ENCODE measurements around the gene CHAC2.

Gene CHAC2

GRCh38 chr2:53782676-53783075 is 15.1 kb downstream of the CHAC2 start:
- no peak for TF ChIP-seq CTCF (IDR thresholded peaks at IDR 0.05)

GRCh38 chr2:53784436-53784835 is 16.8 kb downstream of the CHAC2 start:
- TF ChIP-seq CTCF (IDR thresholded peaks at IDR 0.05) = no peak

- no peak for TF ChIP-seq CTCF (IDR thresholded peaks at IDR 0.05)
Observed at GRCh38 chr2:53785366-53785765, 17.8 kb downstream of the CHAC2 start.

DNA sequence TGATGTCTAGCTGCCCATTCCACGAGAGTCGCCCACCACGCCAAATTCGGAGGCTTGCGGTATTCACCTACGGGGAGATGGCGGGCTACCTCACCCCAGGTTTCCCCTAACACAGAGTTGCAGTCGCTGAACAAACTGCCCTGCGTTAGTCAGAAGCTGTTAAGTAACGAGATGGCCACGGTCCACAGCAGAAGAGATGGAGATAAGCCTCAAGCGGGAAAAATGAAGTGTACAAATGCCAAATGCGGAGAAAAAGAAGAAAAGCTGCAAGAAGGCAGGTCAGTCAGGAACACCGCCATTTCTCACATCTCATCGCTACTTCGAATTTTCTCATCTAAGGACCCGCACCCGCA is 18.7 kb downstream of the CHAC2 start:
- TF ChIP-seq CTCF (IDR thresholded peaks at IDR 0.05) = no peak

GRCh38 chr2:53786705-53787613 is 19.4 kb downstream of the CHAC2 start, which contains the start of the genes ASB3 and ERLEC1:
Gene ASB3 (minus strand): TSS chr2:53786953. CDS start chr2:53765572, 21,381 bp downstream.
Gene ERLEC1 (plus strand): TSS chr2:53787044. CDS start chr2:53787211, 167 bp downstream.
- no peak for TF ChIP-seq CTCF (IDR thresholded peaks at IDR 0.05)

DNA sequence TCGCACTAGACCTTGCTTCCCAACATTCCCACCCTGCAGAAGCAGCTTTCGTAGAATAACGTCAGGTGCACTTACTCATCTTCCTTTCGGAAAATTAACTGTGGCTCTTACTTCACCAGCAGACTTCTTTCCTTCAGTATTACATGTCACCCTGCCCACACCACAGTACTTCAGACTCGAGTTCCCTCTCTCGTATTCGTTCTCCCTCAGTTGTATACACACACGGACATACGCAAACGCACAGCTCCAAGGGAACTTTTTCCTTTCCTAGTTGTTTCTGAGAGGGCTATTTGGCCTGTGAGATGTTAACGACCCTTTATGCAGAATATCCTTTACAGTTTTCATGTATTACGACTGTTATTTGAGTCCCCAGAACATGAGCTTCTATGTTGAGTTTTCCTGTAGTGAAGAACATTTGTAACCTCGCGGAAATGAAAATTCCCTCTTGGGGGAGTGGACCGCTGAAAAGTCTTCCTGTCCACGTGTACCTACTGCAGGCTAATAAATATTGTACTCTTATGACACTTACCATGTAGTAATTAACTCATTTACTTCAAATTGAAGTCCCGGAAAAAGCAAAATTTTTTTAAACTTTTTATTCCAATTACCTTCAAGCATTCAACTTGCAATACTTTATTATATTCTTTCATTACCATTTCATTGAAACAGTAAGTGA is 20.1 kb downstream of the CHAC2 start:
- TF ChIP-seq CTCF (IDR thresholded peaks at IDR 0.05) = no peak

DNA sequence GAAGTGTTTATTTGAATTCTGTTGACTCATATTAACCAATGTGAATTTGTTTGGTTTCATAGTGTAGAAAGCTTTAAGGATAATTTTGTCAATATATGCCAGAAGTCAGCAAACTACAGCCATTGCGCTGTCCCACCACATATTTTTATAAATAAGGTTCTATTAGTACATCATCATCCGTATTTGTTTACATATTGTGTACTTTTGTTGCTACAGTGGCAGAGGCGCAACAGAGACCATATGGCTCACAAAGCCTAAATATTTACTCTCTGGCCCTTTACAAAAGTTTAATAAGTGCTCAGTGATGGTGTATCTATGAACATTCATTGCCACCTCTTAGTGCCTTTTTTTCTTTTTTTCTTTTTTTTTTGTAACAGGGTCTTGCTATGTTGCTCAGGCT is 25.7 kb downstream of the CHAC2 start:
- TF ChIP-seq CTCF (IDR thresholded peaks at IDR 0.05) = no peak
